ENCODE measurements around the gene RIBC2.
"Not testable (repeated sequence)": the region's sequence is repeated elsewhere in the genome, so short reads cannot be mapped to it uniquely, and the experiment has no call there.

RIBC2 gene, protein sequence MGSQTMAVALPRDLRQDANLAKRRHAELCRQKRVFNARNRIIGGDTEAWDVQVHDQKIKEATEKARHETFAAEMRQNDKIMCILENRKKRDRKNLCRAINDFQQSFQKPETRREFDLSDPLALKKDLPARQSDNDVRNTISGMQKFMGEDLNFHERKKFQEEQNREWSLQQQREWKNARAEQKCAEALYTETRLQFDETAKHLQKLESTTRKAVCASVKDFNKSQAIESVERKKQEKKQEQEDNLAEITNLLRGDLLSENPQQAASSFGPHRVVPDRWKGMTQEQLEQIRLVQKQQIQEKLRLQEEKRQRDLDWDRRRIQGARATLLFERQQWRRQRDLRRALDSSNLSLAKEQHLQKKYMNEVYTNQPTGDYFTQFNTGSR

DNA sequence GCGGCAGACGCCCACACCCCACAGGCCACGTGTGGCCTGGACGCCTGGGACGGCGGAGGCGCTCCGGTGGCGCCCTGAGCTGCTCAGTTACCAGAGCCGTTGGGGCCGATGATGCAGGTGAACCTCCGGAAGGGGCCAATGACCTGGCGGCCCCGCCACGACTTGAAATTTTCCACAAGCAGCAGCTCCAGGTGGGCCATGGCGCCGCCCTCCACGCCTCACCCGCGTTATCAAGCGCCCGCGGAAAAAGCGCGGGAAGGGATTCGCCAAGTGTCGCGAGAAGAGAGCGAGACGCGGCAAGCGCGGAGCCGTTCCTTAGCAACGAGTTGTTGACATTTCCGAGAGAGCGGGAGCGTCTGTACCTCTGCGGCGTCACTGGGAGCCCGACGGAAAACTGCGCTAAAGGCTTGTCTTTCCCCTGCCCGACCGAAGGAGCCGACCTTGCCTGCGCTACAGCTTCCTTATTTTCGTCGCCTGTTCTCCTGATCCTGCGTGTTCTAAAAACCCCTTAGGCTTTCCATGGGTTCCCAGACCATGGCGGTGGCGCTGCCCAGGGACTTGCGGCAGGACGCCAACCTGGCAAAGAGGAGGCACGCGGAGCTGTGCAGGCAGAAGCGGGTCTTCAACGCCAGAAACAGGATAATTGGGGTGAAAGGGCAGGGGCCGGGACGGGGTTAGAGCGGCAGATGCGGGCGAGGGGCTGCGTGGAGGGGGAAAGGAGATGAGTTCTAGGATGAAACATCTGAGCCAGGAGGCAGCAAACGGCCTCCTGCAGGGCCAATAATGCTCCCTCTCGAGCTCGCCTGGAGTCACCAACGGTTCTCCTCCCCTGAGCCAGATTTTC lies at the start of gene RIBC2, which contains the start of gene SMC1B:
RIBC2 (plus strand) TSS at position 326 of the 844 bp plus-strand sequence; CDS start at position 520, 194 bp downstream.
SMC1B (minus strand) TSS at position 232 of the 844 bp plus-strand sequence; CDS start at position 200, 32 bp downstream.
- DNase-seq (ENCODE audit: low spot score), result peak; percentile 28

DNA sequence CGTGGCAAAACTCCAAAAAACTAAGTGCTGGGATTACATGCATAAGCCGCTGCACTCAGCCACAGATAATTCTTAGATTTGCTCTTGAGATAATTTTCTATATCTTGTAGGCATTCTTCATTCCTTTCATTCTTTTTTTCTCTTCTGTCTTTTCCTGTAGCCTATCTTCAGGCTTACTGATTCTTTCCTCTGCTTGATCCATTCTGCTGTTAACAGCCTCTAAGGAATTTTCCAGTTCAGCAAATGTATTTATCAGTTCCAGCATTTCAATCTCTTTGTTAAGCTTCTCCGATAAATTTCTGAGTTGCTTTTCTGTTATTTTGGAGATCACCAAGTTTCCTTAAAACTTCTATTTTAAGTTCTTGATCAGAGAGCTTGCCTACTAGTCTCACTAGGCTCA lies 46.8 kb upstream of the RIBC2 start:
- no peak for DNase-seq (ENCODE audit: low spot score)

DNA sequence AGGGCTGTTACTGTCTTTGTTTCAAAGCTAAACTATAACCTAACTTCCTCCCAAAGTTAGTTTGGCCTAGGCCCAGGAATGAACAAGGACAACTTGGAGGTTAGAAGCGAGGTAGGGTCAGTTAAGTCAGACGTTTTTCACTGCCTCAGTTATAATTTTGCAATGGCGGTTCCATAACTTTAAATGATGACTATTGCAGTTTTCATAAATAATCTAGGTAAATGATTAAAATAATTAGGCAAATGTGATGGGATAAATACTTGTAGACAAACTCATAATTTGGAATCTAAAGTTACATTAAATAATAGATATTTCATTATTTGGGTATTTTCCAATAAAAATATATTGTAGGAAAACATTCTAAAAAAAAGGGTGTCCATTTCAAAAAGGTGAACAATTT lies 39.9 kb upstream of the RIBC2 start:
- DNase-seq (ENCODE audit: low spot score), result not testable (repeated sequence)

DNA sequence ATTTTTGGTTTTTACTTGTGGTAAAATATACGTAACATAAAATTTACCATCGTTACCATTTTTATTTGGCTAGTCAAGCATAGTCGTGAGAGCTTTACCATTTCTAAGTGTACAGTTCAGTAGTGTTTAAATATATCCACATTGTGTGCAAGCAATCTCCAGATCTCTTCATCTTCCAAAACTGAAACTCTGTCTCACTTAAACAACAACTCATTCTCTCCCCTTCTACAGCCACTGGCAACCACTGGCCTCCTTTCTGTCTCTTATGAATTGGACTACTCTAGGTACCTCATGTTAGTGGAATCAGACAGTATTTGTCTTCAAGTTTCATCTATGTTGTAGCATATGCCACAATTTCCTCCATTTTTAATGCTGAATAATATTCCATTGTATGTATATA lies 37.5 kb upstream of the RIBC2 start:
- DNase-seq (ENCODE audit: low spot score), result no peak

DNA sequence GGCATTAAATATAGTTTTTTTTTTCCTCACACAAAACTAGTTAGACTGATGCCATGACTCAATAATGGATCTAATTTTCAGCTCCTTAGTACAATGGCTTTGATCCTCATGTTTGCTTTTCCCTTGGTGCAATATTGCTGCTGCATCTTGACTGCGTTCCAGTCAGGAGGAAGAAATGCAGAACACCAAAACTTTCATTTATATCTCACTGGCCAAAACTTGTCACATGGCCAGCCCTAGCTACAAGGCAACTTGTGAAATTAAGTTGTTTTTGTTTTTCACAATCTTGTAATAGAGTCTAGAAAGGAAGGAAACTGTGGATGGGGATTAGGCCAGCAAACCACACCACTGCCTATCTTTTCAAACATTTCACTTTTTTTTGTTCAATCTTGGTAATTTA lies 36.8 kb upstream of the RIBC2 start:
- DNase-seq (ENCODE audit: low spot score), result peak; percentile 2

DNA sequence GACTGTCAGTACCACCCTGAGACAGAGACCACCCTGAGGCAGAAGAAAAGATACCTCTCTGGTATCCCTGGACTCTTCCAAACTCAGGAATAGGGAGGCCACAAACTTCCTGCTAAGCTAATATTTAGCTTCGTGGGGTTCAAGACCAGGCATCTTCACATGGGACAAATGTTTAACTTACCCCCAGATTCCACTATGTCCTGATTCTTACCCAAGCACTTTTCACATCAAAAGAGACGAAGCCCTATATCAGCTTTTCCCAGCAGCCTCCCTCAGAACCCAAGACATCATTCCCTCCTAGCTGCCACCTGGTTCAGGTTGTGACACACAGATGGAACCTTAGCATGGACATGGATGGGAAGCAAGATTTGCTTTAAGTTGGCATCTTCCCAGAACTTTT lies 32.1 kb upstream of the RIBC2 start:
- no peak for DNase-seq (ENCODE audit: low spot score)

DNA sequence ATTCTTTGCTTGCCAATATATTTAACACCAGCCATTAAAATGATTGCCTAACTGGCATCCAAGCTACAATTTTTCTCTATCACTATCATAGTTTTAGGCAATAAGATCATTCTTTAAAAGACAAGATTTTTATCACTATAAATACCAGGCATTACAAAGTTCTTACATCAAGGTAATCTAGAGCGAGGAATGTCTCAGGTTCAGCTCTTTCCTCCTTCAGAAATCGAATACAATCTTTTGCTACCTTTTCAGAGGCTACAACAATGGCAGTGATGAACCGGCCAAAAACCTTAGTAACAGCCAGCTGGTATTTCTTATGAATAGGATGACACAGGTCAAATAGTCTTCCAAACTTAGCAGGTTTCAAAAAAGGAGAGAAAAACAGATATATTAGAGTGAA lies 23.9 kb upstream of the RIBC2 start:
- DNase-seq (ENCODE audit: low spot score), result no peak

DNA sequence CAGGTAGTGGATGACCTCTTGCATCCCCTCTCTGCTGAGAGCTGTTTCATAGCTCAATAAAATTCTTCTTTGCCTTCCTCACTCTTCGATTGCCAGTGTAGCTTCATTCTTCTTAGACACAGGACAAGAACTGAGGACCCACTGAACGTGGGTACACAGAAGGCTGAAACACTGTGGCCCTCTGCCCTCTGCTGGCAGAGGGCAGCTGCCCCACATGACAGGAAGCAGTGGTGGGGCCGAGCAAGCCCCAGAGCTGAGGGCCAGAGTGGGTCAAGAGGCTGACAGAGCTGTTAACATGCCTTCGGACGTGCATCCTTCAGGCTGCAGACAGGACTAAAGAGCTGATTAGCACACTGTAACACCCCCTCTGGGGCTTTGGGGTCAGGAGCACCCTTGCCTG lies 15.7 kb upstream of the RIBC2 start:
- DNase-seq (ENCODE audit: low spot score), result no peak

DNA sequence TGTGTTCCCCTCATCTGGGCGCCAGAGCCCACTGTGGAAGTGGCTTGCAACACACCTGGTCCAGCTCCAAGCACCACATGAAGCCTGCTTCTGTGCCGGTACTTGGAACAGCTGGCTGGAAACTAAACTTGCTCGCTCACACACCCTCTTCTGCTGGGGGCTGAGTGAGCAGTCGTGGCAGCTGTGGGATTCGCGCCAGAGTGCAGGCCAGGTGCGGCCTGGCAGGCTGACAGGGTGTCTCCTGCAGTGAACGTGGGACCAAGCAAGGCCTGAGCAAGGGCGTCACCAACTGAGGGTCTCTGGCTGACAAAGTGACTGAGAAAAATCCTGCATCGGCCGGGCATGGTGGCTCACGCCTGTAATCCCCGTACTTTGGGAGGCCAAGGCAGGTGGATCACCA lies 15.3 kb upstream of the RIBC2 start:
- no peak for DNase-seq (ENCODE audit: low spot score)

DNA sequence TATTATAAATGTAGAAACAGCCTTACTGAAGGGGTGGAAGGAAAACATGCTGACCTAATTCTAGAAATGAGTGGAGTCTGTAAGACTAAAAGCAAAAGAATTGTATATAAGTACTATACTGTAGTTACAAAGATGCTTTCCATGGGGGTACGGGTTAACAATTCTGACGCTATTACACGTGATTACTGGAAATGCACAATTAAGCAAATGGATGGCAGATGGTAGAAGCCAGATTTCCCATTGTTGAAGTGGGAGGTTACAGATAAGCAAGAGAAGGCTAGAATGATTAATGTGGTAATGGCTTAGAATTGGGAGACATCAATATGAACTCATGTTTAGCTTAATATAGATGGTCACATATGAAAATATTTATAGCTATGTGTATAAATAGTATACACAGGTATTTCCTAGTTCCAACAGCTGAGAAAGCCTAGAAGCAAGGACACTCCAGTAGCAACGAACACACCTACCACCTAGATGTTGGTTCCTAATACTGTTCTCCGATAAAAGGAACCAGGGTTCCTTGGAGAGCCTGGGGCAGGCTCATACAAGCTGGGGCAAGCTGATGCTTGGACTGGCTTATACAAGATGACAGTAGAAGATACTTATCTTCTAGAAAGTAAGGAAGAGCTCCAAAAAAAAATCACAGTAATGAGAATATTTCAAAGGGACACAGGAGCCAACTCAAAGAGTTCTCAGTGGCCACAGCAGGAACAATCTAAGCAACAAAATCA lies 13.6 kb upstream of the RIBC2 start:
- DNase-seq (ENCODE audit: low spot score), result no peak

DNA sequence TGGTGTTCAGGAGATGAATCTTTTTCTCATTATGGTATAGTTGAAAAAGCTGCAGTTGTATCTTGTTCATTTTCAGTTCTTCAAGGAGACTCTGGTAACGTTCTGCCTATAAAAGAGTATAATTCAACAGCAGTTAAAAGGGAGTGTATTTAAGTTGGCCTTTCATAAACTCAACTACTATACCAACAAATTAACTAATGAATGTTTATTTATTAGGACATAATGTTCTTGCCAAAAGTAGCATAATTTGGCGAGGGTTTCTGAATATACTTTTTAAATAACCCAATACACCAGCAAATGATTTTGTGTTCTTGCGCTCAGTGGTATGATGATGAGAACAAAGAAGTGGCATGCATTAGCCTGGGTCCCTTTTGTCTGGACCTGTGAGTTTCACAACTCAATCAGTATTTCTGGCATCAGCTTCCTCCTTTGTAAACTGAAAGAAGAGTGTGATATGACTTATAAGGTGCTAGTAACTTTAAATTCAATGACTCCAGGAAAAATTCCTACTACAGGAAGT lies 11.0 kb upstream of the RIBC2 start:
- DNase-seq (ENCODE audit: low spot score), result no peak

DNA sequence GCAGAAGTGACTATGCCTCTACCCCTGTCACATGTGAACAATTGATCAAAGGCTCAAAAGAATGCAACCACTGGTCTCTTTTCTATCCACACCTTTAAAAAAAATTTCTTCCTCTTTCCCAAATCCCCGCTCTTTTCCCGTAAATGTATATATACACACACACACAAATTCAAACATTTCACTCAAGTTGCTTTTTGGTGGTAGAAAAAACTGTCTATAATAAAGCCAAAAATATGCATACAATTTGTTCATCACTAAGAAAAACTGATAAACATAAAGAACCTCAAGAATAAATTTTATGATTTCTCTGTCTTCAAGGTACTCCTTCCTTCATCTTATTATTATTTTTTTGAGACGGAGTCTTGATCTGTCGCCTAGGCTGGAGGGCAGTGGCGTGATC lies 5.7 kb upstream of the RIBC2 start:
- no peak for DNase-seq (ENCODE audit: low spot score)

DNA sequence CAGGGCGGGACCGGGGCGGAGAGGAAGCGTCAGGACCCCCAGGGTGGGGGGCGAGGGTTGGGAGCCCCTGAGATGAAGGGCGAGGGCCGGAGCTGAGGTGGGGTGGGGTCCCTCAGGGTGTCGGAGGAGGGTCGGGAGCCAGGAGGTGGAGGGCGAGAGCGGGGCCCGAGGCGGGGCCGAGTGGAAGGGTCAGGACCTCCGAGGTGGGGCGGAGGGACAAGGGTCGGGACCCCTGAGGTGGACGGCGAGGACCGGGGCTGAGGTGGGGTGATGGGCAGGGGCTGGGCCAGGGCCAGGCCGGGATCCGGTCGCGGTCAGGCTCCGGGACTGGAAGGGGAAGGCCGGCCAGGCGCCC lies 503 bp upstream of the RIBC2 start:
- no peak for DNase-seq (ENCODE audit: low spot score)

DNA sequence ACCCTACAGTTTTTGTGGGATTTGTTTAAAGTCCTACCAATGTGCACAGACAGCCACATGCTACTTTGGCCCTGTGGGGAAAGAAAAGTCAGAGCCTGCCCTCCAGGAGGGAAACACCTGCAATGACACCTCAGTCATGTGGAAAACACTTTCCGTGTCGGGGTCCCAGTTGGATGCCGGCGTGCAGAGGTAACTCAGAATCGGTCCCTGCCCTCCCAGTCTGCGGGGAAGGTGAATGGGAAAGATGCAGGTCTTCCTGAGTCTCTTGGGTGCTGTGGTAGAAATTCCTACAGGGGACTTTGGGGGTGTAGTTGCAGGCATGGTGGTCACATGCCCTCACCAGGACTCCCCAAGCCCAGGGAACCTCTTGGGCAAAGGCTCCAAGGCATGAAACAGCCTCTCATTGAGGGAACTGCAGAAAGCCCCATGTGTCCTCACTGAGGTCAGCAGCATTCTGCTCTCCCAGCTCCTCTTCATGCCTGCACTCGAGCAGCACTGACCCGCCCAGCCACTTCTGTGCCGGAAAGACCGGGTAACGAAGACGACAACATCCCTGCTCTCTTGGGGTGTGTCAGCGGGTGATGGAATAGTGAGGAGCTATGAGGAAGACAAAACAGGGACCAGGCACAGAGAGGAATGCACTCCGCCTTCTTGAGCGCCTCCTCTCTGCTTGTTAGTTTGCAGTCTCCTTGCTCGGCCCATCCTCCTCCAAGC lies 4.7 kb downstream of the RIBC2 start:
- DNase-seq (ENCODE audit: low spot score), result no peak

DNA sequence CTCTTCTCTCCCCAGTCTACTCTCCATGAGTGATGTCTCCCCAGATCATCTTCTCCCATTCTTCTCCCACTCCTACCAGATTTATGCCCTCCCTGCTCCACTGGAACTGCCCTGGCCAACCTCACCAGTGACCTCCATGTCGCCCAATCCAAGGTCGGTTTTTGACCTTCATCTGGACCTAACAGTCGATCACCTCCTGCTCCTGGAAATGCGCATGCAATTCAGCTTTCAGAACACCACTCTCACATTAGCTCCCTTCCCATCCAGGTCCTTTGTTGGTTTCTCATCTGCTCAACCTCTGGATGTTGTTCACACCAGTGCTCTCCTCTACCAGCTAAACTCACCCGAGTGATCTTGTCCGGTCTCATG lies 5.3 kb downstream of the RIBC2 start:
- no peak for DNase-seq (ENCODE audit: low spot score)

DNA sequence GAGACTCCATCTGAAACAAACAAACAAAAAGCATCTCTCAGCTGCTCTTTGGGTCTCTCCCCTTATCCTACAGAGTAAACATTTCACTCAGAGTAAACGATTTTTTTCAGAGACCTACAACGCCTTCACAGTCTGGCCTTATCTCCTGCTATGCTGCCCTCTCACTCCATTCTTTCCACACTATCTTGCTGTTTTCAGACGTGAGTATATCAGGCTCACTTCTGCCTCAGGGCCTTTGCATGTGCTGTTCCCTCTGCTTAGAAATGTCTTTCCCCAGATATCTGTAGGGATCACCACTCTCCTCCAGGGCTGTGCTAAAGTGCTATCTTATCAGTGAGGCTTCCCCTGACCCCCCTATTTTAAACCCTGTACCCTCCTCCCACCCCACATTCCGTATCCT lies 6.5 kb downstream of the RIBC2 start:
- DNase-seq (ENCODE audit: low spot score), result no peak

DNA sequence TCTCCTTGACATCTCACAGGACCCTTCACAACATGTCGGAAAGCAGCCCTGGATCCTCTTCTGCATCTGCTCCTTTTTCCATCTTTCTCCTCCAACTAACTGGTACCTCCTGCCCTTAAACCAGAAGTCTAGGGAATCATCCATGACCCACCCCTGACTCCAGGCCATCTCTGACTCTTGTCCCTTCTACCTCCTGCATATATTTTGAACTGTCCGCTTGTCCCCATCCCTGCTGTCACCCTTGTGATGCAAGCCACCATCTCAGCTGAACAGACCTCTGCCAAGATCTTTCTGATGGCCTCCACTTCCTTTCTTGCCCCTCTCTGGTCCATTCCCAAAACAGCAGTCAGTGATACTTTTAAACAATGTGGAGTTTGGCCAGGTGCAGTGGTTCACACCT lies 7.0 kb downstream of the RIBC2 start:
- DNase-seq (ENCODE audit: low spot score), result no peak

DNA sequence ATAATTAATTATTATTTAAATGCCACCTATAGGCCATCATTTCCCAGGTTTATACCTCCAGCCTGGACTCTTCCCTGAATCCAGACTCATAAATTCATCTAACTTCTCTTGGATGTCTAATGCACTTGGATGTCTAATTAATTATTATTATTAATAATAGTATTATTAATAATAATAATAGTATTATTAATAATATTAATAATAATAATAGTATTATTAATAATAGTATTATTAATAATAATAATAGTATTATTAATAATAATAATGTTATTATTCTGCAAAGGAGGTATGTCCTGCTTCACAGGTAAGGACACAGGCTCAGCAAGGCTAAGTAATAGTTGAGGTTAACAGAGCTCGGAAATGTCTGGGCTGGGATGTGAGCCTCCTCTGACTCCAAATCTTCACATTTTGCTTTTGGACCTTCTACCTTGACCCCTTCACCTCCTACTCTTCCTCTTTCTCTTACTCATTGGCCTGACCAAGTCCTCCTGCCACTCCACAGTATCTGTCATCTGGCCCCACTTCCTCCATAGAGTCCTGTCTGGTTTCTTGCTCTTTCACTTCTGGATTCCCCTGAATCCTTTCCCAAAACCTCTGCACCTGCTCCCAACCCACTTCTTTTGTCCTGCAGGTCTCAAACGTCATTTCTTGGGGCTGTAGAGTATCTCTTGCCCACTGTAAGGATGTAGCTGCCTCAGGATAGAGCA lies 8.0 kb downstream of the RIBC2 start:
- DNase-seq (ENCODE audit: low spot score), result peak; percentile 4

DNA sequence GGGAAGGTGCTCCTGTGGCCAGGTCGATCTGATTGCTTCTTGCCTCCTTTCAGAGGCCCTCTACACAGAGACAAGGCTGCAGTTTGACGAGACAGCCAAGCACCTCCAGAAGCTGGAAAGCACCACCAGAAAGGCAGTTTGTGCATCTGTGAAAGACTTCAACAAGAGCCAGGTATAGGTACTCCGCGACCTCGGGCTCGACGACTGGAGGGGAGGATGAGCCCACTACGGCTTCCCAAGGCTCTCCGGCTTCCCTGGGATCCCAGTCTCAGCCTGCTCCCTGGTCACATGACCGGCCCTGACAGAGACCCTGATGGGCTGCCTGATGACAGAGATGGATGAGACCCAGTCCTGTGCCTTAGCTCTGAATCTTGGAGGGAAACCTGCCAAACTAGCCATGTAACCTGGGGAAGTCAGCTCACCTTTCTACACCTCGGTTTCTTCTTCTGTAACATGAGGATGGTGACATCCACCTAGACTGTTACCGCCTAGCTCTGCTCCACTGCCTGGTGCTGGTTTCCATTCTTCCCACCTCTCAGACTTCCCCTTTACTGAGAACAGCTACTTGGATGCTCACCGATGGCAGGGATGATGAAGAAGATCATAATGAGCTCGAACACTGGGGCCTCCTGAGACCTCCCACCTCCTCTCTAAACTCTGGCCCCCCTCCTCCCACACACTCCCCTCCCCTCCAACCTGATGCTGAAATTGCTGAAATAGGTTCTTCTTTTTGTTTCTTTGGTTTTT lies 8.9 kb downstream of the RIBC2 start:
- no peak for DNase-seq (ENCODE audit: low spot score)

DNA sequence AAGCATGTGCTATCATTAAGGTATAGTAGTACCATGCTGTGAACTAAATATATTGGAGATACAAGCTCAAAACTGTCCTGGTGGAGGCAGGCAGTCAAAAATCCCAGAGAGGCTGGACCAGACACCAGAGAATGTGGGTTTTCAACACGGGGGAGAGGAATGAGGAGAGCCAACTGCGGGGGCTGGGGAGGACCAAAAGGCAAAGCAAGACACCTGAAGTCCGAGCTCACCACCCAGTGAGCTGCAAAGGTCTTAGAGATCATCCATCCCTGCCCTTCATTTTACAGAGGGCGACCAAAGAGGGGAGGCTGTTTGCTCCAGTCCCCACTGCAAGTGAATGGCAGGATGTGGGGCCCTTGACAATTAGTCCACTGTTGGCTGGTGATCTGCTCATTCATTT lies 10.0 kb downstream of the RIBC2 start:
- no peak for DNase-seq (ENCODE audit: low spot score)

Measured in pons (tissue), 1 donor.